Activated naive CD8-positive, alpha-beta T cell treated with anti-CD3 and anti-CD28 coated beads for 36 hours (primary cell): ENCODE data around the gene NDNF. TPM values are rescaled to one million over a fixed set of nuclear protein-coding genes. Genes with fewer than 3 reads are reported as not detected.

Experiments used
- DNase-seq: peaks from one replicate; pipeline ENCODE4 v3.0.0; 2021
- H3K27ac Mint-ChIP-seq: one replicate; pipeline ENCODE4 v1.8.0; 2022; ENCODE audit warnings: mild to moderate bottlenecking, moderate library complexity, mixed read lengths
- H3K27me3 Mint-ChIP-seq: one replicate; pipeline ENCODE4 v1.8.0; 2022; ENCODE audit warnings: mild to moderate bottlenecking, mixed read lengths
- H3K36me3 Mint-ChIP-seq: one replicate; pipeline ENCODE4 v1.8.0; 2021; ENCODE audit warnings: mild to moderate bottlenecking, mixed read lengths
- H3K4me1 Mint-ChIP-seq: one replicate; pipeline ENCODE4 v1.8.0; 2021; ENCODE audit warnings: mixed read lengths
- H3K4me3 Mint-ChIP-seq: one replicate; pipeline ENCODE4 v1.8.0; 2022; ENCODE audit warnings: mild to moderate bottlenecking, moderate library complexity, mixed read lengths
- H3K9me3 Mint-ChIP-seq: one replicate; pipeline ENCODE4 v1.8.0; 2022; ENCODE audit warnings: mixed read lengths
- total RNA-seq, 2 experiments: library from RNA; stranded (reverse); gene quantifications; one replicate each; pipeline ENCODE4 v1.2.3, GENCODE V29; 2021

Gene NDNF
- total RNA-seq, 2 experiments from 2014 or later, result 0.08 TPM; not detected in 1

GRCh38 chr4:121011780-121012340 lies 60.5 kb downstream of the NDNF start:
- Mint-ChIP-seq H3K27ac (no peak overlapping the region), H3K4me1 (peaks cover 55% of the 10 kb centered on the region), H3K4me3 (no peak overlapping the region)

DNA sequence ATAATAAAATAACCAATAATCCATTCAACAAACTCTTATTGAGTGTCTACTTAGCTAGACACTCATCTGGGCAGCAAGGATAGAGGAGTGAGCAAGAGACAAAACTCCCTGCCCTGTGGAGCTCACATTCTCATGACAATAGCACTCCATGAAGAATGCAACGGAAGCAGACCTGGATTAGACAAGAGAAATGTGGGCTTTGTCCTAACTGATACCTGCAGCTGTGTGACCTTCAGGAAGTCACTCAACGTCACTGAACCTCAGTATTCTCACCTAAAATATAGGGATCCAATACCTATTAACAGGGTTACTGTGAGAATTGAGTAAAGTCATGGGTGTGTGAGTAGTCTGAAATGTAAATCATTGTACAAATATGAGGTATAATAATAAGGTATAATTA lies 61.2 kb downstream of the NDNF start:
- no peak overlapping the region for H3K4me3 Mint-ChIP-seq
- peaks cover 1% of the 10 kb centered on the region for H3K9me3 Mint-ChIP-seq
- no peaks in the 10 kb centered on the region for H3K27me3 Mint-ChIP-seq
- H3K36me3 Mint-ChIP-seq, result no peaks in the 10 kb centered on the region
- no peak for DNase-seq
- peaks cover 58% of the 10 kb centered on the region for H3K4me1 Mint-ChIP-seq
- no peak overlapping the region for H3K27ac Mint-ChIP-seq

More at GRCh38 chr4:121011780-121012340, 60.5 kb downstream of the NDNF start:
- peaks cover 1% of the 10 kb centered on the region for H3K9me3 Mint-ChIP-seq
- no peaks in the 10 kb centered on the region for H3K36me3 Mint-ChIP-seq
- DNase-seq, result no peak
- no peaks in the 10 kb centered on the region for H3K27me3 Mint-ChIP-seq

GRCh38 chr4:121009578-121010478 lies 62.5 kb downstream of the NDNF start:
- Mint-ChIP-seq H3K27ac (peak overlapping the region; percentile 39), H3K36me3 (no peaks in the 10 kb centered on the region), H3K4me3 (no peak overlapping the region), H3K4me1 (peaks cover 62% of the 10 kb centered on the region), H3K27me3 (no peaks in the 10 kb centered on the region), H3K9me3 (peaks cover 1% of the 10 kb centered on the region)
- no peak for DNase-seq

DNA sequence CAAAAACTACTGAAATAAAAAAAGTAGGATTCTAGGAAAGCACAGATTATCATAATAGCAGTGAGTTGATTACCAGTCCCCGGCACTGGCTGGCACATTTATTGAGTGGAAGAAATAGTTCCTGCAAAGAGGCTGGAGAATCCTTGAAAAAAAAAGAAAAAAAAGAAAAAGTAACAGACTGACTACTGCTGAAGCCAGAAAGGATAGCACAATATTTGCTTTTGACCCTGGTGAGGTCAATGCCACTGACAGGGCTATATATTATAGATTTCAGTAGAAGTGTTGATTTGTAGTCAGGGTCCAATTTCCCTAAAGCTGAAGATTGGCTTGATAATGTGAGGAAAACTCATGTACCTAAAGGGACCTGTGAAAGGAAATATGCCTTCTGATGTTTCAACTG lies 64.7 kb downstream of the NDNF start:
- no peak overlapping the region for H3K4me3 Mint-ChIP-seq
- H3K4me1 Mint-ChIP-seq, result peaks cover 50% of the 10 kb centered on the region
- no peak overlapping the region for H3K27ac Mint-ChIP-seq
- H3K27me3 Mint-ChIP-seq, result no peaks in the 10 kb centered on the region
- H3K36me3 Mint-ChIP-seq, result no peaks in the 10 kb centered on the region
- H3K9me3 Mint-ChIP-seq, result peaks cover 9% of the 10 kb centered on the region
- no peak for DNase-seq

DNA sequence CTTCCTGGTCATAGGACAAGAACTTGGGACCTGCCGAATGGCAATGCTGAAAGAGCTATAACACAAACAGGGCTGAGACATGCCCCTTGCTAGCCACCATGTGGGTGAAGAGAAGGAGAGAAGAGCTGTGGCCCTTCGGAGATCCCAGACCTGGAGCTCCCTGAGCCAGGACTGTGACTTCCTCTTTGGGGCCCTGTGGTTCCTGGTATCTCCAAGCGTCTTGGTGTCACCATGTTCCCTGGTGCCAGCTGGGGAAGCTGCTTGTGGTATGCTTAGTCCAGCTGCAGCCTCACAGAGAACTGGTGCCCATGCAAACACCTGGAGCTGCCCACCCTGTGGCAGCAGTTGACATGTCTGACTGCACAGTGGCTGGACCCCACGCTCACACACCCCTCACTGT lies 68.5 kb downstream of the NDNF start:
- Mint-ChIP-seq H3K27me3 (no peaks in the 10 kb centered on the region), H3K4me1 (peaks cover 34% of the 10 kb centered on the region), H3K9me3 (peaks cover 16% of the 10 kb centered on the region), H3K4me3 (no peak overlapping the region), H3K27ac (no peak overlapping the region), H3K36me3 (peaks cover 3% of the 10 kb centered on the region)
- DNase-seq, result no peak

GRCh38 chr4:120995266-120996010 lies 76.9 kb downstream of the NDNF start:
- peaks cover 8% of the 10 kb centered on the region for H3K9me3 Mint-ChIP-seq
- no peak overlapping the region for H3K4me3 Mint-ChIP-seq
- DNase-seq, result no peak
- peaks cover under 1% of the 10 kb centered on the region for H3K36me3 Mint-ChIP-seq
- H3K27ac Mint-ChIP-seq, result no peak overlapping the region
- H3K4me1 Mint-ChIP-seq, result peaks cover 18% of the 10 kb centered on the region
- no peaks in the 10 kb centered on the region for H3K27me3 Mint-ChIP-seq

DNA sequence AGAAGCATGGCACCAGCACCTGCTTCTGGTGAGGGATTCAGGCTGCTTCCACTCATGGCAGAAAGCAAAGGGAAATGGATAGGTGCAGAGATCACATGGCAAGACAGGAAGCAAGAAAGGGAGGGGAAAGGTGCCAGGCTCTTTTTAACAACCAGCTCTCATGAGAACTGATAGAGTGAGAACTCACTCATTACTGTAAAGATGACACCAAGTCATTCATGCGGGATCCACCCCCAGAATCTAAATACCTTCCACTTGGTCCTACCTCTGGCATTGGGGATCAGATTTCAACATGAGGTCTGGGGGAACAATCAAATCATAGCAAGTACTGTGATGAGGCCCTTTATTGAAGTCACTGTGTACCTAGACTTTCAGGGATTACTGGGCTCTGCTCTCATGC lies 77.8 kb downstream of the NDNF start:
- Mint-ChIP-seq H3K27me3 (no peaks in the 10 kb centered on the region), H3K27ac (no peak overlapping the region), H3K4me3 (no peak overlapping the region), H3K9me3 (peaks cover 5% of the 10 kb centered on the region), H3K4me1 (peaks cover 17% of the 10 kb centered on the region), H3K36me3 (no peaks in the 10 kb centered on the region)
- no peak for DNase-seq

DNA sequence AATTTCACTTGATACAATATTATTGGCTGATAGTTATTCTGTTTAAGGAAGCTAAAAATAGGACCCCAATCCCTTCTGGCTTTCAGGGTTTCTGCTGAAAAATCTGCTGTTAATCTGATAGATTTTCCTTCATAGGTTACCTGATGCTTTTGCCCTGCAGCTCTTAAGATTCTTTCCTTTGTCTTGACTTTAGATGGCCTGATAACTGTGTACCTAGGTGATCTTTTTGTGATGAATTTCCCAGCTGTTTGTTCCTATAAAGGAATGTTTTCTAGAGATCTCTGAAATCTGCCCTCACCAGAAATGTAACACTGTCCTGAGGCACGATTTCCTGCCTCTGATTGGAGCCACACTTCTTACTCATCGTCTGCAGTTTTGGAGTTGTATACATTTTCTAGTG lies 80.5 kb downstream of the NDNF start:
- H3K4me1 Mint-ChIP-seq, result peaks cover 17% of the 10 kb centered on the region
- H3K27ac Mint-ChIP-seq, result no peak overlapping the region
- no peak overlapping the region for H3K4me3 Mint-ChIP-seq
- H3K36me3 Mint-ChIP-seq, result no peaks in the 10 kb centered on the region
- peaks cover 3% of the 10 kb centered on the region for H3K9me3 Mint-ChIP-seq
- DNase-seq, result no peak
- H3K27me3 Mint-ChIP-seq, result no peaks in the 10 kb centered on the region

DNA sequence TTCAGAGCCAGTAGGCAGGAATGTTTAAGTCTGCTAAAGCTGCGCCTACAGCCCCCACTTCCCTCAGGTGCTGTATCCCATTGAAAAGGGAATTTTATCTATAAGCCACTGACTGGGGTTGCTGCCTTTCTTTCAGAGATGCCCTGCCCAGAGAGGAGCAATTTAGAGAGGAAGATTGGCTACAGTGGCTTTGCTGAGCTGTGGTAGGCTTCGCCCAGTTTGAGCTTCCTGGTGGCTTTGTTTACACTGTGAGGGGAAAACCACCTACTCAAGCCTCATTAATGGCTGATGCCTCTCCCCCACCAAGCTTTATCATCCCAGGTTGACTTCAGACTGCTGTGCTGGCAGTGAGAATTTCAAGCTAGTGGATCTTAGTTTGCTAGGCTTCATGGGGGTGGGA lies 82.1 kb downstream of the NDNF start:
- Mint-ChIP-seq H3K9me3 (peaks cover 3% of the 10 kb centered on the region), H3K27ac (no peak overlapping the region), H3K4me3 (no peak overlapping the region), H3K4me1 (peaks cover 13% of the 10 kb centered on the region), H3K36me3 (no peaks in the 10 kb centered on the region), H3K27me3 (no peaks in the 10 kb centered on the region)
- DNase-seq, result no peak

Other genes starting within 250 kb of the NDNF start
- 1 to 10 TPM; 1.3 to 1.4 TPM for gene PRDM5, start 149.8 kb downstream of the NDNF start, total RNA-seq
- gene TNIP3, start 91.8 kb upstream of the NDNF start, total RNA-seq, result 1 to 10 TPM; 3.3 TPM